Ureter (tissue), 1 donor: ENCODE results near the gene RFX7. TPM values are rescaled to one million over a fixed set of nuclear protein-coding genes. Genes with fewer than 3 reads are reported as not detected.
"Not testable (repeated sequence)": the region's sequence is repeated elsewhere in the genome, so short reads cannot be mapped to it uniquely, and the experiment has no call there.

Experiments
- DNase-seq: peaks from one replicate; pipeline ENCODE4 v3.0.0-alpha.2; 2020; ENCODE audit warnings: low spot score
- total RNA-seq: library from RNA; stranded (reverse); gene quantifications from one replicate; pipeline ENCODE4 v1.2.4, GENCODE V29; 2023
- donor health status: DM: yes; HTN: yes; CAD: no.

Gene RFX7
- total RNA-seq, 1 donor from 2014 or later: 36.0 TPM

DNA sequence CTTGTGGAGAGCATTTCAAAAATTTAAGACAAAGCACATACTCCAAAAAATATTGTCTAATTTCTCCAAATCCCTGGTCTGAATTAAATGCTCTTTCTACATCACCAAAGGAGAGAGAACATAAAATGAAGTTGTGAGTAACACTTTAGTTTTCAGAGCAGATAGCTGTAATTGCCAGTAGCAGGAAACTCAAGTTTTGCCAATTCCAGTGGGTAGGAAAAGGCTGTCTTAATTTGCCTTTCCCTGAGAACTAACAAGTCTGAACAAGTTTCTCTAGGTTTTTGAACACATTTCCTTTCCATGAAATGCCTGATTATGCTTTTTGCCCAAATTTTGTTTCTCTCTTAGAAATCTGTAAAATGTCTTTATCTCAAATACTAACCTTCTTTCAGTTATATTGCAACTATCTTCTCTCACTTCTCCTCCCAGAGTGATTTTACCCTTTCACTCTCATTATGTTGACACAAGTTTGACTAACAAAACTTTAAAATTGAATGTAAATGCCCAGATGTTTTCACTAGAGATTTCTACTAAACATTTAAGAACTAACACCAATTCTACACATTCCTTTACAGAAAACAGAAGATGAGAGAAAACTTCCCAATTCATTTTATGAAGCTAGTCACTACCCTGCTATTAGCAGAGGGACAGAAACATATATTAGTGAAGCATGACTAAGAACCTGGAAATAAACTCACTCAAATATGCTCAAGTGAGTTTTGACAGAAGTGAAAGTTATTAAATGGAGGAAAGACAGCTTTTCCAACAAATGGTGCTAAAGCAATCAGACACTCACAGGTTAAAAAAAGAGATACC lies 38.4 kb downstream of the RFX7 start:
- no peak for DNase-seq

DNA sequence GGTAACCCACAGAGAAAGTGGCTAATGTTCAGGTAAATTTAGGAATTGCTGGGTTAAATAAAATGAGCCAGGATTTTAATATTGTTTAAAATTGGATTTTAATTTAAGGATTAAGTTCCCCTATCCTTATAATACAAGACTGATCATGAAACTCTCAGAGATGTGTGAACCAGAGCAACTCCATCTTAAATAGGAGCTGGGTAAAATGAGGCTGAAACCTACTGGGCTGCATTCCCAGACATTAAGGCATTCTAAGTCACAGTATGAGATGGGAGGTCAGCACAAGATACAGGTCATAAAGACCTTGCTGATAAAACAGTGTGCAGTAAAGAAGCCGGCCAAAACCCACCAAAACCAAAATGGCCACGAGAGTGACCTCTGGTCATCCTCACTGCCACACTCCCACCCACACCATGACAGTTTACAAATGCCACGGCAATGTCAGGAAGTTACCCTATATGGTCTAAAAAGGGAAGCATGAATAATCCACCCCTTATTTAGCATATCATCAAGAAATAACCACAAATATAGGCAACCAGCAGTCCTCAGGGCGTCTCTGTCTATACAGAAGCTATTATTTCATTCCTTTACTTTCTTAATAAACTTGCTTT lies 40.3 kb downstream of the RFX7 start:
- not testable (repeated sequence) for DNase-seq

GRCh38 chr15:56202701-56203100 lies 41.0 kb downstream of the RFX7 start:
- DNase-seq: no peak

- no peak for DNase-seq
Measured at GRCh38 chr15:56199038-56199437, 44.6 kb downstream of the RFX7 start.

DNA sequence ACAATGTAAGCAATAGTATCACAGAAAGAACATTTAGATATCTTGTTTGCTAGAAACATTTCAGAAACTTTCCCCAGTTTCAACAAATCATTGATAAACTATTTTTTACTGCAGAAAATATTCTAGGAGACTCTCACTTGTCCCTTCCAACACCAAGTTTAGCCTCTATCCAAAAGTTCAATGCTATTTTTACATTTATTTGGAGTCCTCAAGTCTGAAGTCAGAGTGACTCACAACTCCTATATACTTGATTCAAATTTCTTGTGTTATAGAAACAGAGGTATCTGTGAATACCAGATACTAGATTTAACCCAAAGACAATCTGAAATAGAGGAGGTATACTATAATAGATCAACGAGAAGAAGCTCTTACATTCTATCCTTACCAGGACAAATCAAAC lies 49.6 kb downstream of the RFX7 start:
- DNase-seq: no peak

DNA sequence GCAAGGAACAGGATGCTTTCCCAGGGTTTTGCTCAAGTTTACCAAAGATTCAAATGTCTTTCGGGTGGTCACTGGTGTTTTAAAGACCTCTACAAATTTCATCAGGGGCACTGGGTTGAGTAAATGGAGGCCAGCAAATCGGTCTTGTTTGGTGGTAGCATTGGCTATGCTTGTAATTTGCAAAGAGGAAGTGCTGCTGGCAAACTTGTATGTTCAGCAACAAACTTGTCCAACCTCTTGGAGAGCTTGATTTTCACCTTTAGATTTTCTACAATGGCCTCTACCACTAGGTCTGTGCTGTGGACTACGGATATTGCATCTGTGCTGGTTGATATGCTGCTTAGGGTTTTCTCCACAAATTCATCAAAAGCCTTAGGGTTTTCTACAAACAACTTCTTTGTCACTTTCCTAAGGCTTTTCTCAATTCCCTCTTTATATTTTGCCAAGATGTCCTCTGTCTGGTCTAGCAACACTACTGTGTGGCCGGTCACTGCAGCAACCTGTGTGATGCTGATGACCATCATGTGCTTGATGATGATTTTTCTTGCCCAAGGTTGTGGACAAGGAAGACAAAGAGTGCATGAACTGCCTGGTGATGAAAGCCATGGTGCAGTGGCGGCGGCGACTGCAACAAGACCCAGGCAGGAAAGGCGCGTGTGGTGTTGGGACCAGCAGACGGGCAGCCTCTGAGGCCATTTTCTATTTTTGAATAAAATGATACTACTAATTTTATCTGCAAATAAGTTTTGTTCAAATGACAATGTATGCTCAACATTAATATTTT lies 50.8 kb downstream of the RFX7 start:
- no peak for DNase-seq

- no peak for DNase-seq
Measured at GRCh38 chr15:56187665-56188064, 56.0 kb downstream of the RFX7 start.

DNA sequence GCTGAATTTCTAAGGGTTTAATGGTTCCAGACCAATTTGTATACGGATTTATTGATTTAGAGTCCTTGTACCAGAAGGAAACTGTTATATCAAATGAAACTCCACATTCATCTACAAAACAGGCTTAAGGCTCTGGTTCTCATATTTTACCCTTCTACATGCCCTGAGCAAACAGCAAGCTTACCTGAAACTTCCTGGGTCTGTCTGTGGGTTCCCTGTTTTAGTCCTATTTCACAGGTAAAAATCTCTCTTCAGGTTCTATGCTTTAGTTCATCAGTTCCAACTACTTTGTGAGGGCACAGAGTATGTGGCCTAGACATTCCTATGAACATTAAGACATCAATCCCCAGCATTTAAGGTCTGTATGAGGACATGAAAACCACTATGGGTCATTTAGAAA lies 57.7 kb downstream of the RFX7 start:
- no peak for DNase-seq

- DNase-seq: no peak
Measured at GRCh38 chr15:56184516-56184915, 59.2 kb downstream of the RFX7 start.

GRCh38 chr15:56180851-56181250 lies 62.8 kb downstream of the RFX7 start:
- no peak for DNase-seq

- no peak for DNase-seq
Measured at GRCh38 chr15:56176996-56177395, 66.7 kb downstream of the RFX7 start.

GRCh38 chr15:56175788-56176187 lies 67.9 kb downstream of the RFX7 start:
- DNase-seq: no peak

GRCh38 chr15:56174649-56175048 lies 69.0 kb downstream of the RFX7 start:
- no peak for DNase-seq

DNA sequence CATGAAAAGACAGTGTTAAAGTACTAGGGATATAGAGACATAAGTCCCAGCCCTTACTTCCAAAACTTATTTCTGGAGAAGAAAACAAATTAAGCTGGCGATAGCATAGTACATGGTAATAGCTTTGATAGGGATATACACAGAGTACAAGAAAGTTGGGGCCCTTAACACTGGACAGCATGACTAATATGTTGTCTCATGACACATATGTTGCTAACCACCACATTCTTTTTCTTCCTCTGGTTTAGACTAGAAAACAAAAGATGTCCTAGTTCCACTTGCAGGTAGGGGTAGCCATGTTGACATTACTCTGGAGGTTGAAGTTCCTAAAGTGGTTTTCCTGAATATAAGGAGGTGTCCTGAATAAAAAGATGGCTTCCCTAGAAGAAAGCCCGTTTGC lies 75.3 kb downstream of the RFX7 start:
- no peak for DNase-seq

DNA sequence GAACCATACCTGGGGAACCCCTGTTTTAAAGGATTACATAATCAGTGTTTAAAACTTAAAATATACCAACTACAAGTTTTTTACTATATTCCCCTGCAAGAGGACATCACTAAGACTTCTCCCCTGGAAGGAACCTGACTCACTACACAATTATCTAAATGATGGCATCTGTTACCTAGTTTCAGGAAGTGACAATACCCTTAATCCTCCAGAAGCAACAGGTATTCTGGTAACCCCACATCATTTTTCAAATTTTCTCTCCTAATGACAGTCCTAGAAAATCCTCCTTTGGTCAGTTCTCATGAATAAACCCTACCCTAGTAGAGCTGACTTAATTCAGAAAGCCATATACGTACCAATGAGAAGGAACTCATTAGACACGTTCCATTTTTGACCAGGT lies 78.4 kb downstream of the RFX7 start:
- no peak for DNase-seq

- no peak for DNase-seq
Measured at GRCh38 chr15:56160966-56161365, 82.7 kb downstream of the RFX7 start.

DNA sequence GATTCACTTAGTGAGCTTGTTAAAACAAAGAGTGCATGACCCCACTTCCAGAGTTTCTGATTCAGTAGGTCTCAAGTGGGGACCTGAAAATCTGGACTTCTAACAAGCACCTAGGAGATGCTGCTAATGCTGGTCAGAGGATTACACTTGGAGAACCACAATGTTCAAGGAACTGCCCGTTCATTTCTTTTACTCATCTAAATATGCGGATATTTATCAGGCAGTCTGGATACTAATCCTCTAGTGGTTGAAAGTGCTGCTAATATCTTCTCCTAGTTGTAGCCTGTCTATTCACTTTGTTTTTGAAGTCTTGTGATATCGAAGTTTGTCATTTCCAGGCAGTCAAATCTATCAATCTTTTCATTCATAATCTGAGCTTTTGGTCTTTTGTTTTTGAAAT lies 86.8 kb downstream of the RFX7 start:
- DNase-seq: no peak

DNA sequence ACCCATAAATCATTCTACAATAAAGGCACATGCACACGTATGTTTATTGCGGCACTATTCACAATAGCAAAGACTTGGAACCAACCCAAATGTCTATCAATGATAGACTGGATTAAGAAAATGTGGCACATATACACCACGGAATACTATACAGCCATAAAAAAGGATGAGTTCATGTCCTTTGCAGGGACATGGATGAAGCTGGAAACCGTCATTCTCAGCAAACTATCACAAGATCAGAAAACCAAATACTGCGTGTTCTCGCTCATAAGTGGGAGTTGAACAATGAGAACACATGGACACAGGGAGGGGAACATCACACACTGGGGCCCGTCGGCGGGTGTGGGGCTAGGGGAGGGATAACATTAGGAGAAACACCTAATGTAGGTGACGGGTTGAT lies 88.4 kb downstream of the RFX7 start:
- DNase-seq: not testable (repeated sequence)

DNA sequence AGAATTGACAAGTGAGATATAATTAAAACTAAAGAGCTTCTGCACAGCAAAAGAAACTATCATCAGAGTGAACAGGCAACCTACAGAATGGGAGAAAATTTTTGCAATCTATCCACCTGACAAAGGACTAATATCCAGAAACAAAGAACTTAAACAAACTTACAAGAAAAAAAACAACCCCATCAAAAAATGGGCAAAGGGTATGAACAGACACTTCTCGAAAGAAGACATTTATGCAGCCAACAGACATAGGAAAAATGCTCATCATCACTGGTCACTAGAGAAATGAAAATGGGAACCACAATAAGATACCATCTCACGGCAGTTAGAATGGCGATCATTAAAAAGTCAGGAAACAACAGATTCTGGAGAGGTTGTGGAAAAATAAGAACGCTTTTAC lies 88.9 kb downstream of the RFX7 start:
- not testable (repeated sequence) for DNase-seq

DNA sequence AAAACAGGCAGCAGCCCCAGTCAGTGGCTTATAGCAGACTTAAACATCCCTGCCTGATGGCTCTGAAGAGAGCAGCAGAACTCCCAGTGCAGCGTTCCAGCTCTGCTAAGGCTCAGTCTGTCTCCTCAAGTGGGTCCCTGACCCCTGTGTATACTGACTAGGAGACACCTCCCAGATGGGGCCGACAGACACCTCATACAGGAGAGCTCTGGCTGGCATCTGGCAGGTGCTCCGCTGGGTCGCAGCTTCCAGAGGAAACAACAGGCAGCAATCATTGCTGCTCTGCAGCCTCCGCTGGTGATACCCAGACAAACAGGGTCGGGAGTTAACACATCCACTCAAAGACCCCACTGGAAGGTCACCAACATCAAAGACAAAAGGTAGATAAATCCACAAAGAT lies 93.5 kb downstream of the RFX7 start:
- no peak for DNase-seq

DNA sequence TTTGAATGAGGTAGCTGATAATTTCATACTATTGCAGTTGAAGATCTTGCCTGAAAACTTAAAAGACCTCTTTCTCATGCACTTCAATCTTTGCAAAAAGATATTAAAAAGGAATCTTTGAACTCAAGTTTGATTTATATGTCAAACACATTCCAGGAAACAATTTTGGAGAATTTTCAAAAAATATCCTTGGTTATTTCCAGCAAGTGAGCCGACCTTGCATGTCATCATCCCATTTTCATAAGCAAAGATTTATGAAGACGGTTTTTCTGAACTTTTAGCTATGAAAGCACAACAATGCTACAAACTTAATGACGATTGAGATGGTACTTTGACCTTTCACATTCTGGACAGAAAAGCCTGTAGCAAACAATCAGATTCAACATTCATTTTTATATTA lies 95.6 kb downstream of the RFX7 start:
- DNase-seq: no peak

- DNase-seq: no peak
Measured at GRCh38 chr15:56146756-56147155, 96.9 kb downstream of the RFX7 start.

DNA sequence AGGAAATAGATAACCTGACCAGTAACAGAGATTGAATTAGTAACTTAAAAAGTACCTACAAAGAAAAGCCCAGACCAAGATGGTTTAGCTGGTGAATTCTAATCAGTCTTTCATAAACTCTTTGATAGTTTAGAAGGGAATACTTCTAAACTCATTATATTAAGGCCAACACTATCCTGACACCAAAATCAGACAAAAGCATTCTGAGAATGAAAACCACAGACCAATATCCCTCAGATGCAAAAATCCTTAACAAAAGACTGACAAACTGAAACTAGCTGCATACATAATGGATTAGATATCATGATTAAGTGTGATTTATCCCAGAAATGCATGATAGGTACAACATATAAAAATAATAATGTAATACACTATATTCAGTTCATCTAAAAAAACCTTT lies 115.6 kb downstream of the RFX7 start:
- no peak for DNase-seq
